ENCODE results near the gene SLC4A1AP.

- TF ChIP-seq POLR2A (IDR thresholded peaks at IDR 0.05; ENCODE audit: extremely low read depth, insufficient read length) (no peak), CTCF (IDR thresholded peaks at IDR 0.05; ENCODE audit: low read depth, low read length) (no peak), MAX (IDR thresholded peaks at IDR 0.05; ENCODE audit: low read depth, low read length) (no peak), MYC (IDR thresholded peaks at IDR 0.05; ENCODE audit: low read depth, low read length) (no peak)
Measured at GRCh38 chr2:27681841-27682240, 18.2 kb downstream of the SLC4A1AP start.

All from NB4 (cell line).